HG03095 (cell line): ENCODE data around the gene FAAP24.
"Not testable (repeated sequence)": the region's sequence is repeated elsewhere in the genome, so short reads cannot be mapped to it uniquely, and the experiment has no call there.

Source experiments
- ATAC-seq: cut with Tn5 transposase; IDR thresholded peaks from one replicate; pipeline ENCODE4 v1.9.1; 2021; ENCODE audit warnings: moderate library complexity; ENCODE audit not compliant: unreplicated experiment

The FAAP24 gene

DNA sequence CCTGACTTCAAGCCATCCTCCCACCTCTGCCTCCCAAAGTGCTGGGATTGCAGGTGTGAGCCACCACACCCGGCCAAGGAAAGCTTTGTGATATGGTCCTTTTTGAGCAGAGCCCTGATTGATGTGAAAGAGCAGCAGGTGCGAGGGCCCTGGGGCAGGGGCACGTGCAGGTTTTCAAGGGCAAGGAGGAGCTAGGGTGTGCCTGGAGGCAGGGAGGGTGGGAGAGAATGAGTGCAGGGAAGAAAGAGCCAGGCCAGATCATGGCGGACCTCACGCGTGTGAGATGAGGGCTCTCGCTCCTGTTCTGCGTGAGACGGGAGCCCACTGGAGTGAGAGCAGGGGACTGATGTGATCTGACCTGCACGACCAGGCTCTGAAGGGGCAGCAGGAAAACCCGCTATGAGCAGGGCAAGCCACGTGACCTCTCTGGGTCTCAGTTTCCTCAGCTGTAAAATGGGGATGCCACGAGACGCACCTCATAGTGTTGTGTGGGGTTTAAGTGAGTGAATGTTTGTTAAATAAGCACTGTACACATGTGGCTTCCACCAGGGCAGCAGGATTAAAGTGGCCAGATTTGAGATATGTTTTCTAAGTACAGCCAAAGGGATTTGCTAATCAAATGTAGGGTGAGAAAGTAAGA lies 25.8 kb downstream of the FAAP24 start:
- ATAC-seq = no peak

GRCh38 chr19:32998722-32999121 lies 26.7 kb downstream of the FAAP24 start:
- no peak for ATAC-seq

DNA sequence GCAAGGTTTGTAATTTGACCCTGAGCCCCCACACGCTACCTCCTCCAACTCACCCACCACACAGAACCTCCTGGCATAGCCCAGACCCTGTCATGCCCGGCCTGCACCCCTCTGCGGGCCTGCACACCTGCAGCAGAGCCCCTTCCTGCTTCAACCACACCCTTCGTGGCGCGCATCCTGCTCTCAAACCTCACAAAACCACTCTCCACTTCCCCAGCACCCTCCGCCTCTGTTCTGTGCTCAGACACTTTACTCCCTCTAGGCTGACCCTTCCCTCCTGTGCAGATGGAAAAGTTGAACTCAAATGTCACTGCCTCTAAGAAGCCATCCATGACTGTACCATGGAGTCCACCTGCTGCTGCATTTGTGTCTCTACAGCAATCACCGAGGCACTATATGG lies 28.5 kb downstream of the FAAP24 start:
- ATAC-seq = no peak

- ATAC-seq = no peak
Observed at GRCh38 chr19:33000910-33001309, 28.9 kb downstream of the FAAP24 start.

DNA sequence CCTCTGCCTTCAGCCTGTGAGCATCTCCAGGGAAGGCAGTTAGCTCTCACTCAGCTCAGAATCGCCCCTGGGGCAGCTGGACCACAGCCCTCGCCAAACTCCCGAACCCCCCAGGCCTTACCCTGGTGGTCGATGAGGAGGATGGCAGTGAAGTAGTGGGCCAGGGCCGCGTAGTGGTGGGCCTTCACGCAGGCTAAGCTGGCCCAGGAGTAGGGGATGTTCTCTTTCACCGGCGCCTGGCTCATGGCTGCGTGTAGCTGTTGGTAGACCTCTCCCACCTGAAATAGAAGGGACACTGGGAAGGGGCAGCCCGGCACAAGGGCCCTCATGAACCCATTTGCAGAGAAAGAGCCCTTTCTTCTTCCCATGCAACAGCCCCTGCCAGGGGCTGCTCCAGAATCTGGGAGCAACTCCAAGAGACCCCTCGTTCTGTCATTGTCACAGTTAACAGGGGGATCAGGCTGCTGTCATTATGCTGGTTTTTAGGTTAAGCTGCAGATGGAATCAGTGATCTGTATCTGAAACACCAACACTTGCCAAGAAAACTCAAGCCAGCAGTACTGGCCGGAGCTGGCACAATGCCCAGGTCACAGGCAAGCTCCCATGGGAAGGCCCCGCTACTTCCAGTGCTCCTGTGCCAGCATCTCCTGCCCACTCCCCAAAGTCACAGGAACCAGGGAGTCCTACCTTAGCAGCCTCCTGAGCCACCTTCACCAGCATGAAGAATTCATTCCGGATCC lies 30.3 kb downstream of the FAAP24 start:
- not testable (repeated sequence) for ATAC-seq

DNA sequence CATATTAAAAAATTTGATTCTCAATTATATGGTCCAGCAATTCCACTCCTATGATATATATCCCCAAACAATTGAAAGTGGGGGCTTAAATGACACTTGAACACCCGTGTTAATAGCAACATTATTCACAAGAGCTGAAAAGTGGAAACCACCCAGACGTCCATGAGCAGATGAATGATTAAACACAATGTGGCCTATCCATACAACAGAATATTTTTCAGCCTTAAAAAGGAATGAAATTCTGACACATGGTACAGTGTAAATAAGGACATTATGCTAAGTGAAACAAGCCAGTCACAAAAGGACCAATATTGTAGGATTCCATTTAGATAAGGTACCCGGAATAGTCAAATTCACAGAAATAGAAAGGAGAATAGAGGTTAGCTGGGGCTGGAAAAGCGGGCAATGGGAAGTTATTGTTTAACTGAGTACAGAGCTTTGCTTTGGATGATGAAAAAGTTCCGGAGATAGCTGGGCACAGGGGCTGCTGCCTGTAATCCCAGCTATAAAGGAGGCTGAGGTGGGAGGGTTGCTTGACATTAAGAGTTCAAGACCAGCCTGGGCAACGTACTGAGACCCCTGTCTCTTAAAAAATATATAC lies 31.5 kb downstream of the FAAP24 start:
- ATAC-seq = not testable (repeated sequence)

GRCh38 chr19:33005440-33005839 lies 33.4 kb downstream of the FAAP24 start:
- no peak for ATAC-seq

DNA sequence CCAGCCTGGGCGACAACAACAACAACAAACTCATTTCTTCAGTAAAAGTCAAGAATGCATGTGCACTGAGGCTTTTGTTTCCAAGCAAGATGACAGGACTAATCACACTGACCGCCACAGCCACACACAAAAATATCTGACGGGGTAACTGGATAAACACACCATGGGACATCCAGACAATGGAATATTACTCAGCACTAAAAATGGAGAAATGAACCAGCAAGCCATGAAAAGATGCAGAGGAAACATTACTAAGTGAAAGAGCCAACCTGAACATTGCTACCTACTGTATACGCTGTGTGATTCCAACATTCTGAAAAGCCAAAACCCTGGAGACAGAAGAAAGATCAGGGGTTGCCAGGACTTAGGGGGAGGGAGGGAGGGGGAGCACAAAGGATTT lies 36.7 kb downstream of the FAAP24 start:
- ATAC-seq = no peak

DNA sequence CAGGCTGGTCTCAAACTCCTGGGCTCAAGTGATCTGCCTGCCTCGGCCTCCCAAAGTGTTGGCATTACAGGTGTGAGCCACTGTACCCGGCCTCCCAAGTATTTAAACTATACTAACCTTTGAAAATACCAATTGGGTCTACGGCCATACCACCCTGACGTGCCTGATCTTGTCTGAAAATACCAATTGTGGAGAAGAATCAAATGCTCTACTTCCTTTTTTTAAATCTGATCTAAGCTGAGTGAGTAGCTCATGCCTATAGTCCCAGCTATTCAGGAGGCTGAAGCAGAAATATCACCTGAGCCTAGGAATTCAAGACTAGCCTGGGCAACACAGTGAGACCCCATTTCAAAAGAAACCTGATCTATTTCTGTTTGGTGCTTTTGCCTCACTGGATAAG lies 38.8 kb downstream of the FAAP24 start:
- ATAC-seq = not testable (repeated sequence)

DNA sequence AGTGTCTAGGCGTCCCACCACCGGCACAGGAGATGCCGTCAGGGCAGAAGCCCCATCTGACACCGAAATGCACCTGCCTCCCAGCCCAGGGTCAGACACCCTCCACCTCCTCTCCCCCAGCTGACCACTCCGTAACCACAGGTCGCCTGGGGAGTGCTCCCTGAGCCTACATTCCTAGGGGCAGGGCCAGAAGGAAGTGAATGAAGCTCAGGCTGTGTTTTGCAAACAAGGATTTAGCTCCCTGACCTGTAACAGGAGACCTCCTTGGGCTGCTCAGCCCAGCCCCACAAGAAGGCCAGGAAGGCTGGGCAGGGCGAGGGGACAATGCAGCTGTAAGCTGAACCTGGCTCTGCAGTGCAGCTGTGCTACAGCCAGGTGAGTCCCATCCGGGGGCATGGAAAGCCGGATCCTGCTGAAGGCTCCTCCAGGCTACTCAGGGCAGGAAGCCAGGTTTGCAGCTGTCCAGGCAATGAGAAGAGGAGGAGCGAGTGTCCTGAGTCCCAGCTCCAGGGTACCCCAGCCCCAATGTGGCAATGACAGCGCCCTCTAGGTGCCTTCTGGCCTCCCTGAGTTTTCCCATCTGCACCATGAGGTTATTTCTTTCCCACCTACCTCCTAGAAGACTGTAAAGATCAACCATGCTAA lies 50.6 kb downstream of the FAAP24 start:
- ATAC-seq = no peak

DNA sequence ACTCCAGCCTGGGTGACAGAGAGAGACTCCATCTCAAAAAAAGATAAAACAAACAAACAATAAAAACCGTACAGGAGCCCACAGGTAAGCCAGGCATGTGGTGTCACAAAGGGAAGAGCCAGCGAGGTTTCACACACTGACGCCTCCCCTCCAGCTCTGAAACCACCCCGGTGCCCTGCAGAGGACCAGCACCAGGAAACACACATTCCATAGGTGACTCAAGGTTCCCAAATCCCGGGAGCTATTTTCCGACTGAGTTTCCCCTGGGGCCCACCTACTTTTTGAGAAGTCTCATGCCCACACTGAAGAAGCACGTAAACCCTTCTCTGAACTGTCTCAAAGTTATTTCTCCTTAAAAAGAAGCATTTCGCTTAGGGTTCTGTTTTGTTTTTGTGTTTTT lies 52.4 kb downstream of the FAAP24 start:
- ATAC-seq = no peak

GRCh38 chr19:33025468-33026238 lies 53.6 kb downstream of the FAAP24 start:
- ATAC-seq = not testable (repeated sequence)

GRCh38 chr19:33026602-33027001 lies 54.6 kb downstream of the FAAP24 start:
- ATAC-seq = not testable (repeated sequence)
